Epithelial cell of proximal tubule (primary cell): ENCODE results near the gene UGP2. TPM values are rescaled to one million over a fixed set of nuclear protein-coding genes. Genes with fewer than 3 reads are reported as not detected.

Experiments
- DNase-seq: peaks from one replicate; pipeline ENCODE4 v3.0.0-alpha.2; 2011; ENCODE audit warnings: low read depth
- H3K4me3 ChIP-seq: 2 replicates; pipeline ENCODE4 v1.5.1; 2011; ENCODE audit warnings: low read depth, mild to moderate bottlenecking, low read length
- CTCF ChIP-seq: conservative IDR thresholded peaks from 2 replicates; pipeline ENCODE4 v1.5.1; 2012; ENCODE audit warnings: low read depth, mild to moderate bottlenecking, low read length
- total RNA-seq: library from RNA; depleted of rRNA; stranded (reverse); fragments of >200 nt; gene quantifications from 2 replicates; pipeline ENCODE4 v1.2.3, GENCODE V29; 2015

Gene UGP2
- total RNA-seq, 1 donor from 2014 or later = 107 TPM

- no peak overlapping the region for H3K4me3 ChIP-seq
- no peak for DNase-seq
- TF ChIP-seq CTCF = no peak
These were observed 22.0 kb downstream of the UGP2 start for GRCh38 chr2:63863707-63864106.

GRCh38 chr2:63865159-63865799 is 23.6 kb downstream of the UGP2 start:
- H3K4me3 ChIP-seq = no peak overlapping the region
- no peak for DNase-seq
- TF ChIP-seq CTCF = no peak

- no peak overlapping the region for H3K4me3 ChIP-seq
- no peak for DNase-seq
- TF ChIP-seq CTCF = no peak
These were observed 24.5 kb downstream of the UGP2 start for GRCh38 chr2:63866009-63866709.

- TF ChIP-seq CTCF = no peak
- no peak for DNase-seq
- no peak overlapping the region for H3K4me3 ChIP-seq
These were observed 29.0 kb downstream of the UGP2 start for GRCh38 chr2:63870679-63871078.

- no peak for DNase-seq
- TF ChIP-seq CTCF = no peak
These were observed 30.2 kb downstream of the UGP2 start for GRCh38 chr2:63871864-63872263.

GRCh38 chr2:63872571-63873328 is 31.1 kb downstream of the UGP2 start:
- DNase-seq = no peak
- no peak for TF ChIP-seq CTCF
- H3K4me3 ChIP-seq = no peak overlapping the region

More at GRCh38 chr2:63871864-63872263, 30.2 kb downstream of the UGP2 start:
- no peak overlapping the region for H3K4me3 ChIP-seq
